BE2C (cell line): ENCODE measurements around the gene C19orf25.

Experiments
- DNase-seq: peaks from one replicate; pipeline ENCODE4 v3.0.0-alpha.2; 2020
- H3K27me3 ChIP-seq: fragments of 250-450 bp; sonication (Bioruptor Pico); 2 replicates; pipeline ENCODE4 v1.5.1; 2020; ENCODE audit warnings: mild to moderate bottlenecking
- H3K36me3 ChIP-seq: fragments of 250-450 bp; sonication (Bioruptor Pico); 2 replicates; pipeline ENCODE4 v1.5.1; 2020; ENCODE audit warnings: mild to moderate bottlenecking
- H3K4me1 ChIP-seq: fragments of 250-450 bp; sonication (Bioruptor Pico); 2 replicates; pipeline ENCODE4 v1.5.1; 2020
- H3K4me3 ChIP-seq: 2 replicates; pipeline ENCODE4 v1.5.1; 2011; ENCODE audit warnings: low read depth, low read length
- H3K9me3 ChIP-seq: fragments of 250-450 bp; sonication (Bioruptor Pico); 2 replicates; pipeline ENCODE4 v1.5.1; 2020
- CTCF ChIP-seq: IDR thresholded peaks from 2 replicates; pipeline ENCODE4 v1.5.1; 2012; ENCODE audit warnings: mild to moderate bottlenecking, low read depth, low read length

Gene C19orf25

GRCh38 chr19:1434577-1435060 is 44.4 kb downstream of the C19orf25 start:
- Histone ChIP-seq H3K36me3 (peaks cover 65% of the 10 kb centered on the region), H3K27me3 (no peaks in the 10 kb centered on the region), H3K4me3 (no peak overlapping the region), H3K9me3 (no peaks in the 10 kb centered on the region), H3K4me1 (peaks cover 3% of the 10 kb centered on the region)
- DNase-seq = no peak
- TF ChIP-seq CTCF = no peak

- no peaks in the 10 kb centered on the region for H3K9me3 ChIP-seq
- H3K4me3 ChIP-seq = no peak overlapping the region
- H3K4me1 ChIP-seq = peaks cover 3% of the 10 kb centered on the region
- H3K36me3 ChIP-seq = peaks cover 65% of the 10 kb centered on the region
- no peak for TF ChIP-seq CTCF
- DNase-seq = no peak
- no peaks in the 10 kb centered on the region for H3K27me3 ChIP-seq
Measured at GRCh38 chr19:1434040-1434366, 45.0 kb downstream of the C19orf25 start.

- Histone ChIP-seq H3K36me3 (peaks cover 70% of the 10 kb centered on the region), H3K27me3 (no peaks in the 10 kb centered on the region), H3K4me1 (peaks cover 3% of the 10 kb centered on the region), H3K4me3 (no peak overlapping the region), H3K9me3 (no peaks in the 10 kb centered on the region)
- TF ChIP-seq CTCF = no peak
- DNase-seq = no peak
Measured at GRCh38 chr19:1433119-1434039, 45.6 kb downstream of the C19orf25 start.

GRCh38 chr19:1432507-1432887 is 46.5 kb downstream of the C19orf25 start:
- Histone ChIP-seq H3K4me1 (peaks cover 3% of the 10 kb centered on the region), H3K4me3 (no peak overlapping the region), H3K36me3 (peaks cover 79% of the 10 kb centered on the region), H3K9me3 (no peaks in the 10 kb centered on the region), H3K27me3 (no peaks in the 10 kb centered on the region)
- DNase-seq = no peak
- TF ChIP-seq CTCF = no peak

- Histone ChIP-seq H3K4me3 (no peak overlapping the region), H3K4me1 (peaks cover 3% of the 10 kb centered on the region), H3K9me3 (no peaks in the 10 kb centered on the region), H3K36me3 (peaks cover 85% of the 10 kb centered on the region), H3K27me3 (no peaks in the 10 kb centered on the region)
- DNase-seq = no peak
- no peak for TF ChIP-seq CTCF
Measured at GRCh38 chr19:1431759-1432506, 47.1 kb downstream of the C19orf25 start.

GRCh38 chr19:1430246-1430645 is 48.8 kb downstream of the C19orf25 start:
- DNase-seq = no peak
- peaks cover 95% of the 10 kb centered on the region for H3K36me3 ChIP-seq
- no peaks in the 10 kb centered on the region for H3K9me3 ChIP-seq
- no peak overlapping the region for H3K4me3 ChIP-seq
- no peaks in the 10 kb centered on the region for H3K27me3 ChIP-seq
- no peaks in the 10 kb centered on the region for H3K4me1 ChIP-seq
- no peak for TF ChIP-seq CTCF
